Endothelial cell of umbilical vein (primary cell): ENCODE data around the gene HK1. TPM values are rescaled to one million over a fixed set of nuclear protein-coding genes. Genes with fewer than 3 reads are reported as not detected.

Experiments used
- BruUV-seq: library from RNA; stranded (reverse); fragments of 400-500 nt; replicated peaks from 2 replicates; lab custom pipeline; 2021; lab: Mats Ljungman, UMichigan
- CTCF ChIA-PET: fragments of 300-600, 350-600 bp; sonication (Branson Sonifier 250); formaldehyde crosslinking; loops from one replicate; lab custom pipeline; 2021; ENCODE audit warnings: antibody characterized with exemption, inconsistent platforms; lab: Charles Lee
- POLR2A ChIA-PET: fragments of 300-600, 350-600 bp; sonication (Branson Sonifier 250); formaldehyde crosslinking; loops from one replicate; lab custom pipeline; 2021; ENCODE audit warnings: antibody characterized with exemption, inconsistent platforms; lab: Charles Lee
- DNase-seq: peaks from one replicate; pipeline ENCODE4 v3.0.0-alpha.2; 2011; ENCODE audit warnings: low read depth, low spot score
- FAIRE-seq: peaks from 2 replicates; lab custom pipeline; 2011; peaks lifted over from hg19 to GRCh38; lab: Jason Lieb, UNC
- H2AFZ ChIP-seq: 2 replicates; pipeline ENCODE4 v1.6.0; 2012; ENCODE audit warnings: low read depth, low read length, control low read depth, inconsistent platforms
- H3K27ac ChIP-seq: 2 replicates; pipeline ENCODE4 v1.5.1; 2011; ENCODE audit warnings: low read depth, mild to moderate bottlenecking, control low read depth, low read length, moderate library complexity; ENCODE audit not compliant: insufficient read depth
- H3K27me3 ChIP-seq, 2 experiments: 2 replicates each; pipeline versions ENCODE4 v1.6.0 to v1.6.1; 2011; ENCODE audit warnings: low read length in 2 of 2, mixed read lengths in 1 of 2; ENCODE audit not compliant: control insufficient read depth in 2 of 2, insufficient read depth in 2 of 2
- H3K36me3 ChIP-seq, 2 experiments: 2 replicates in 1 of 2; 3 replicates in 1 of 2; pipeline ENCODE4 v1.5.1; 2011; ENCODE audit warnings: low read length in 2 of 2, mild to moderate bottlenecking in 1 of 2, moderate library complexity in 1 of 2; ENCODE audit not compliant: control insufficient read depth in 2 of 2, insufficient read depth in 2 of 2; ENCODE audit errors: extremely low read depth in 1 of 2
- H3K4me1 ChIP-seq: 3 replicates; pipeline ENCODE4 v1.5.1; 2011; ENCODE audit warnings: mild to moderate bottlenecking, low read length; ENCODE audit not compliant: control insufficient read depth, insufficient read depth; ENCODE audit errors: extremely low read depth
- H3K4me2 ChIP-seq: 2 replicates; pipeline ENCODE4 v1.6.1; 2011; ENCODE audit warnings: low read length, control low read depth, mixed read lengths; ENCODE audit not compliant: insufficient read depth
- H3K4me3 ChIP-seq, 3 experiments: fragments of 200-600 bp in 1 of 3; sonication (generic), shearing (Covaris generic) in 1 of 3; replicated peaks in 1 of 3; 2 replicates each; pipeline ENCODE4 v1.5.1; 2011 to 2016; ENCODE audit warnings: control low read depth in 3 of 3, low read length in 3 of 3, mild to moderate bottlenecking in 2 of 3, inconsistent platforms in 1 of 3, low read depth in 1 of 3, moderate library complexity in 1 of 3; ENCODE audit not compliant: insufficient read depth in 1 of 3
- H3K79me2 ChIP-seq: 2 replicates; pipeline ENCODE4 v1.6.0; 2012; ENCODE audit warnings: low read length, inconsistent platforms; ENCODE audit not compliant: control insufficient read depth, insufficient read depth
- H3K9ac ChIP-seq: replicated peaks from 2 replicates; pipeline ENCODE3; 2011; ENCODE audit warnings: low read length, control low read depth; ENCODE audit not compliant: insufficient read depth; ENCODE audit errors: extremely low read depth
- H3K9me1 ChIP-seq: replicated peaks from 3 replicates; pipeline ENCODE4 v1.6.0; 2011; ENCODE audit warnings: mild to moderate bottlenecking, low read length; ENCODE audit not compliant: control insufficient read depth, insufficient read depth; ENCODE audit errors: extremely low read depth
- H3K9me3 ChIP-seq: replicated peaks from 2 replicates; pipeline ENCODE4 v1.5.1; 2012; ENCODE audit warnings: low read length, inconsistent platforms; ENCODE audit not compliant: control insufficient read depth, insufficient read depth
- H4K20me1 ChIP-seq: replicated peaks from 2 replicates; pipeline ENCODE3; 2011; ENCODE audit warnings: mild to moderate bottlenecking, low read length; ENCODE audit not compliant: control insufficient read depth, insufficient read depth; ENCODE audit errors: extremely low read depth
- CTCF ChIP-seq, 2 donors: IDR thresholded peaks; 1 replicate in 1 of 2; 2 replicates in 1 of 2; pipeline ENCODE4 v1.5.1; 2011; ENCODE audit warnings: low read length in 2 of 2, mild to moderate bottlenecking in 2 of 2, moderate library complexity in 2 of 2, control low read depth in 1 of 2, inconsistent platforms in 1 of 2, low read depth in 1 of 2; ENCODE audit not compliant: insufficient read depth in 1 of 2; ENCODE audit errors: extremely low read depth in 1 of 2
- EZH2 ChIP-seq: IDR thresholded peaks from 2 replicates; pipeline ENCODE4 v1.6.1; 2012; ENCODE audit warnings: borderline replicate concordance, low read depth, mild to moderate bottlenecking, moderate library complexity, low read length, inconsistent platforms; ENCODE audit not compliant: severe bottlenecking
- FOS ChIP-seq: IDR thresholded peaks from 2 replicates; pipeline ENCODE4 v1.6.1; 2011; ENCODE audit warnings: mild to moderate bottlenecking, low read length, moderate library complexity, borderline replicate concordance; ENCODE audit not compliant: insufficient read depth
- GATA2 ChIP-seq: IDR thresholded peaks from 2 replicates; pipeline ENCODE4 v1.7.0; 2011; ENCODE audit warnings: low read depth, mild to moderate bottlenecking, moderate library complexity, mixed read lengths, low read length; ENCODE audit not compliant: insufficient read length, insufficient read depth
- JUN ChIP-seq: IDR thresholded peaks from 2 replicates; pipeline ENCODE4 v1.6.1; 2011; ENCODE audit warnings: borderline replicate concordance, low read depth; ENCODE audit not compliant: insufficient read length, insufficient read depth
- MAX ChIP-seq: IDR thresholded peaks from 2 replicates; pipeline ENCODE4 v1.6.1; 2011; ENCODE audit not compliant: insufficient read depth, insufficient read length
- MYC ChIP-seq: IDR thresholded peaks from one replicate; pipeline ENCODE4 v1.6.1; 2011; ENCODE audit warnings: mild to moderate bottlenecking, low read depth, low read length
- POLR2A ChIP-seq: IDR thresholded peaks from 2 replicates; pipeline ENCODE4 v1.6.1; 2012; ENCODE audit warnings: low read depth, mild to moderate bottlenecking, control low read depth, low read length
- POLR2AphosphoS5 ChIP-seq: IDR thresholded peaks from 2 replicates; pipeline ENCODE4 v1.6.1; 2012; ENCODE audit warnings: low read depth, mild to moderate bottlenecking, control low read depth, low read length, moderate library complexity; ENCODE audit not compliant: insufficient read depth
- dilution Hi-C: fragments of 300-500 bp; cut with MboI; formaldehyde crosslinking; loops from one replicate; pipeline ENCODE4 v1.15.0; 2019; ENCODE audit warnings: low sequenced_read_pairs; ENCODE audit not compliant: extremely low pct_ligation_motif_present
- intact Hi-C: fragments of 100-400 bp; cut with micrococcal nuclease; formaldehyde crosslinking; loops from one replicate; pipeline ENCODE4 v1.10.0; 2022
- polyA plus RNA-seq, 4 experiments: library from polyadenylated mRNA; depleted of rRNA in 3 of 4; stranded (reverse) in 3 of 4; unstranded in 1 of 4; fragments of >200 nt; gene quantifications; 2 replicates each; pipeline versions ENCODE4 v1.2.1 to v1.2.3, GENCODE V29; 2011 to 2012; ENCODE audit warnings: missing spikeins in 1 of 4
- total RNA-seq: library from RNA; stranded (reverse); gene quantifications from 2 replicates; pipeline ENCODE4 v1.2.3, GENCODE V29; 2021

Gene HK1
- total and polyA plus RNA-seq, 2 donors (not counting 3 experiments of a cell fraction or from before 2014, with no cell fraction given): 50.8 to 121 TPM

- no peaks in the 10 kb centered on the region for H3K9me3 ChIP-seq
- FAIRE-seq (no peak), DNase-seq (no peak)
- H3K79me2 ChIP-seq: no peaks in the 10 kb centered on the region
- no peak overlapping the region for H3K4me2 ChIP-seq
- H3K4me3 ChIP-seq: no peak overlapping the region
- CTCF ChIA-PET: interaction anchor here (2.2 kb wide), 1 partner anchor 8 kb away, joined by 8 read pairs; no protein-coding TSS in a partner anchor
- H3K9me1 ChIP-seq: no peaks in the 10 kb centered on the region
- intact Hi-C loops: no loop called here
- POLR2A ChIA-PET: no interaction called here
- H3K36me3 ChIP-seq: peaks cover 28 to 30% of the 10 kb centered on the region in 2 experiments
- no peaks in the 10 kb centered on the region for H4K20me1 ChIP-seq
- no peak overlapping the region for H3K27ac ChIP-seq
- no peak for TF ChIP-seq MAX
- TF ChIP-seq FOS: no peak
- no peak for TF ChIP-seq POLR2A
- TF ChIP-seq POLR2AphosphoS5: no peak
- no peak for TF ChIP-seq GATA2
- no peak for TF ChIP-seq JUN
- TF ChIP-seq CTCF (IDR thresholded peaks at IDR 0.05; ENCODE audit: extremely low read depth in 1 of 2, insufficient read depth in 1 of 2, low read depth in 1 of 2, low read length in 2 of 2): no peak
- no peak for TF ChIP-seq MYC
- TF ChIP-seq EZH2: no peak
- no peaks in the 10 kb centered on the region for H3K4me1 ChIP-seq
- no peak overlapping the region for H3K9ac ChIP-seq
- no TSS peak for BruUV-seq
- dilution Hi-C loops: loop anchor here (25.0 kb wide), 1 partner anchor 147 kb away; no protein-coding TSS in a partner anchor
- H3K27me3 ChIP-seq: no peaks in the 10 kb centered on the region
- no peak overlapping the region for H2AFZ ChIP-seq
These were observed 106.0 kb downstream of the HK1 start for GRCh38 chr10:69384320-69384719.
